HepG2 (cell line): Measurements from ENCODE around the gene NRL. TPM values are rescaled to one million over a fixed set of nuclear protein-coding genes. Genes with fewer than 3 reads are reported as not detected.

Experiments used
- BHLHE40 ChIP-seq: IDR thresholded peaks from 2 replicates; pipeline ENCODE4 v1.6.1; 2011; ENCODE audit warnings: low read length, improper control_type of control experiment
- CBX2 ChIP-seq, 2 experiments: fragments of 200-600 bp in 1 of 2; sonication (generic); formaldehyde crosslinking in 1 of 2; IDR thresholded peaks; 2 replicates each; pipeline versions ENCODE4 v1.7.0 to v1.8.1; 2018 to 2022; ENCODE audit warnings: low read depth in 2 of 2, low read length in 1 of 2, mild to moderate bottlenecking in 1 of 2, missing genetic modification reagents in 1 of 2
- FOXK2 ChIP-seq: fragments of 450-650 bp; IDR thresholded peaks from 2 replicates; pipeline ENCODE4 v1.6.1; 2016
- GATA4 ChIP-seq: sonication (generic); IDR thresholded peaks from 2 replicates; pipeline ENCODE4 v1.6.1; 2016; ENCODE audit warnings: antibody characterized with exemption, low read depth, borderline replicate concordance
- HDAC2 ChIP-seq: sonication (generic); formaldehyde crosslinking; IDR thresholded peaks from 2 replicates; pipeline ENCODE4 v1.4.0; 2020; ENCODE audit warnings: missing genetic modification reagents
- KAT2B ChIP-seq: fragments of 150-350 bp; IDR thresholded peaks from 2 replicates; pipeline ENCODE4 v1.6.1; 2014; ENCODE audit warnings: low read depth, low read length, borderline replicate concordance
- PHF8 ChIP-seq: sonication (generic); formaldehyde crosslinking; IDR thresholded peaks from 2 replicates; pipeline ENCODE4 v1.5.0; 2020; ENCODE audit warnings: missing genetic modification reagents
- POLR2AphosphoS2 ChIP-seq: IDR thresholded peaks from 2 replicates; pipeline ENCODE4 v1.6.1; 2011; ENCODE audit warnings: low read depth, low read length, improper control_type of control experiment
- POLR2G ChIP-seq: fragments of 200-400 bp; formaldehyde crosslinking; IDR thresholded peaks from 2 replicates; pipeline ENCODE4 v1.6.1; 2018; ENCODE audit warnings: mild to moderate bottlenecking, low read depth, low read length, moderate library complexity
- PRDM15 ChIP-seq: sonication (generic); formaldehyde crosslinking; IDR thresholded peaks from 2 replicates; pipeline ENCODE4 v1.4.0; 2020; ENCODE audit warnings: missing genetic modification reagents
- ZNF121 ChIP-seq: sonication (generic); formaldehyde crosslinking; IDR thresholded peaks from 2 replicates; pipeline ENCODE4 v1.5.0; 2020; ENCODE audit warnings: mild to moderate bottlenecking, missing genetic modification reagents
- ZNF318 ChIP-seq: sonication (generic); formaldehyde crosslinking; IDR thresholded peaks from 2 replicates; pipeline ENCODE4 v1.4.0; 2020; ENCODE audit warnings: mild to moderate bottlenecking, missing genetic modification reagents
- ZNF432 ChIP-seq: sonication (generic); formaldehyde crosslinking; IDR thresholded peaks from 2 replicates; pipeline ENCODE4 v1.5.0; 2020; ENCODE audit warnings: missing genetic modification reagents, mild to moderate bottlenecking, borderline replicate concordance
- ZNF572 ChIP-seq: sonication (generic); formaldehyde crosslinking; IDR thresholded peaks from 2 replicates; pipeline ENCODE4 v1.5.1; 2020; ENCODE audit warnings: mild to moderate bottlenecking, missing genetic modification reagents
- ZNF672 ChIP-seq: sonication (generic); formaldehyde crosslinking; IDR thresholded peaks from 2 replicates; pipeline ENCODE4 v1.8.1; 2022; ENCODE audit warnings: missing genetic modification reagents
- ZNF891 ChIP-seq: sonication (generic); formaldehyde crosslinking; IDR thresholded peaks from 2 replicates; pipeline ENCODE4 v1.5.0; 2020; ENCODE audit warnings: mild to moderate bottlenecking, missing genetic modification reagents
- polyA plus RNA-seq, 8 experiments: library from polyadenylated mRNA; depleted of rRNA in 3 of 8; stranded (reverse) in 7 of 8; unstranded in 1 of 8; fragments of >200 nt; fragmentation: Illumina TruSeq in 4 of 8; extraction: Trizol in 4 of 8; gene quantifications; 2 replicates each; pipeline versions ENCODE4 v1.2.1 to v1.2.3, GENCODE V29; 2011 to 2016; ENCODE audit warnings: low read depth in 4 of 8, missing spikeins in 1 of 8, mixed read lengths in 1 of 8; ENCODE audit not compliant: insufficient read depth in 1 of 8
- total RNA-seq, 5 experiments: library from RNA; depleted of rRNA; stranded (reverse); fragments of >200 nt; fragmentation: Illumina TruSeq; extraction: Trizol; gene quantifications; 2 replicates each; pipeline ENCODE4 v1.2.3, GENCODE V29; 2016; ENCODE audit warnings: low read depth in 1 of 5

NRL gene
- total and polyA plus RNA-seq, 2 of the 13 experiments (the other 11 are each of a cell fraction or from before 2014, with no cell fraction given): 2.5 to 4.7 TPM

- TF ChIP-seq CBX2 (IDR thresholded peaks at IDR 0.05; ENCODE audit: low read depth, low read length) (no peak), CBX2 (CRISPR knock-in tag; IDR thresholded peaks at IDR 0.05; ENCODE audit: low read depth) (peak; percentile 36; the same call in 1 of the 2 replicates), POLR2G (peak; percentile 88), HDAC2 (peak; percentile 52; the same call in 1 of the 2 replicates), ZNF121 (CRISPR knock-in tag) (no peak), POLR2AphosphoS2 (no peak), FOXK2 (no peak), ZNF891 (CRISPR knock-in tag) (no peak), ZNF572 (no peak), PHF8 (CRISPR knock-in tag) (peak; percentile 96), BHLHE40 (no peak), PRDM15 (CRISPR knock-in tag) (peak; percentile 50), ZNF672 (no peak), ZNF432 (CRISPR knock-in tag) (no peak), KAT2B (no peak), ZNF318 (peak; percentile 16; the same call in 1 of the 2 replicates), GATA4 (0 out of 2 replicates have a peak, but pooled peaks have one; percentile 23)
Observed at GRCh38 chr14:24135834-24136683, 21.3 kb upstream of the NRL start, which contains the start of gene PSME1 (continued).
